Gastroesophageal sphincter (tissue), 4 donors: Measurements from ENCODE around the gene SCIN. TPM values are rescaled to one million over a fixed set of nuclear protein-coding genes. Genes with fewer than 3 reads are reported as not detected.

ENCODE experiments used
- ATAC-seq: fragments of 150-250 bp; one replicate; pipeline ENCODE4 v1.9.1; 2016; ENCODE audit warnings: mild to moderate bottlenecking, moderate library complexity
- H3K27ac ChIP-seq, 4 donors: fragments of 200-600 bp; sonication (generic) in 3 of 4; 1 replicate in 3 of 4; 2 replicates in 1 of 4; pipeline ENCODE4 v1.5.1; 2016 to 2019
- H3K27me3 ChIP-seq: fragments of 200-600 bp; sonication (generic); one replicate; pipeline ENCODE4 v1.5.1; 2019
- H3K36me3 ChIP-seq, 2 donors: fragments of 200-600 bp; sonication (generic); one replicate each; pipeline ENCODE4 v1.5.1; 2019; ENCODE audit warnings: control low read depth in 1 of 2
- H3K4me1 ChIP-seq, 3 donors: fragments of 200-600 bp; sonication (generic); 1 replicate in 2 of 3; 2 replicates in 1 of 3; pipeline ENCODE4 v1.5.1; 2016 to 2019; ENCODE audit warnings: control low read depth in 2 of 3
- H3K4me3 ChIP-seq, 2 donors: fragments of 200-600 bp; sonication (generic); one replicate each; pipeline ENCODE4 v1.5.1; 2019; ENCODE audit warnings: mild to moderate bottlenecking in 1 of 2, moderate library complexity in 1 of 2
- H3K9me3 ChIP-seq, 3 donors: fragments of 200-600 bp; sonication (generic); one replicate each; pipeline ENCODE4 v1.5.1; 2017 to 2019; ENCODE audit warnings: control low read depth in 2 of 3
- CTCF ChIP-seq, 4 experiments: fragments of 200-600 bp in 2 of 4; fragments of 450-650 bp in 2 of 4; sonication (generic) in 1 of 4; IDR thresholded peaks; one replicate each; pipeline ENCODE4 v1.5.1; 2017 to 2019; ENCODE audit warnings: antibody characterized with exemption in 4 of 4, mild to moderate bottlenecking in 2 of 4, moderate library complexity in 2 of 4
- EP300 ChIP-seq: sonication (generic); formaldehyde crosslinking; IDR thresholded peaks from one replicate; pipeline ENCODE4 v1.6.1; 2017; ENCODE audit warnings: antibody characterized with exemption, mild to moderate bottlenecking
- POLR2A ChIP-seq, 2 donors: fragments of 450-650 bp; IDR thresholded peaks; one replicate each; pipeline ENCODE4 v1.6.1; 2017; ENCODE audit warnings: antibody characterized with exemption in 2 of 2, mild to moderate bottlenecking in 2 of 2, moderate library complexity in 1 of 2
- POLR2AphosphoS5 ChIP-seq: sonication (generic); formaldehyde crosslinking; IDR thresholded peaks from one replicate; pipeline ENCODE4 v1.6.1; 2017; ENCODE audit warnings: antibody characterized with exemption
- WGBS, 2 donors: methylation state at CpG; one replicate each; pipeline ENCODE4 v1.1.5; 2018; ENCODE audit warnings: low coverage in 1 of 2; 5-methylcytosine and 5-hydroxymethylcytosine counted together
- total RNA-seq, 4 donors: library from RNA; depleted of rRNA; stranded (reverse); fragments of >200 nt; gene quantifications; one replicate each; pipeline ENCODE4 v1.1.0, GENCODE V29; 2016

Gene SCIN
- total RNA-seq, 4 donors from 2014 or later, result 0.62 to 5.8 (median 2.3) TPM

- no peaks in the 10 kb centered on the region for H3K9me3 ChIP-seq
- H3K4me1 ChIP-seq, result no peaks in the 10 kb centered on the region
- WGBS, 2 donors, result 80 to 84% methylated on average over 1 to 4 of the region's 4 CpGs
- no peaks in the 10 kb centered on the region for H3K27me3 ChIP-seq
- no peak for TF ChIP-seq POLR2A (IDR thresholded peaks at IDR 0.05)
- no peak overlapping the region for H3K27ac ChIP-seq
- H3K36me3 ChIP-seq, result no peaks in the 10 kb centered on the region
- no peak overlapping the region for H3K4me3 ChIP-seq
- ATAC-seq, result no peak
Measured at GRCh38 chr7:12531784-12532183, 38.7 kb upstream of the SCIN start.

- 73 to 90% methylated on average over 2 of the region's 2 CpGs for WGBS, 2 donors
- TF ChIP-seq POLR2AphosphoS5, result no peak
- TF ChIP-seq POLR2A (IDR thresholded peaks at IDR 0.05), result no peak
- TF ChIP-seq CTCF (IDR thresholded peaks at IDR 0.05), result no peak
- no peak for TF ChIP-seq EP300
- Histone ChIP-seq H3K4me1 (no peaks in the 10 kb centered on the region), H3K27me3 (no peaks in the 10 kb centered on the region), H3K27ac (no peak overlapping the region), H3K9me3 (no peaks in the 10 kb centered on the region), H3K4me3 (no peak overlapping the region), H3K36me3 (no peaks in the 10 kb centered on the region)
- no peak for ATAC-seq
Measured at GRCh38 chr7:12534046-12534445, 36.5 kb upstream of the SCIN start.

GRCh38 chr7:12539681-12540080, 30.8 kb upstream of the SCIN start:
- no peak for TF ChIP-seq POLR2A (IDR thresholded peaks at IDR 0.05)
- TF ChIP-seq EP300, result no peak
- TF ChIP-seq POLR2AphosphoS5, result no peak
- TF ChIP-seq CTCF (IDR thresholded peaks at IDR 0.05), result no peak
- no peak for ATAC-seq
- no peaks in the 10 kb centered on the region for H3K4me1 ChIP-seq
- H3K4me3 ChIP-seq, result no peak overlapping the region
- H3K27me3 ChIP-seq, result no peaks in the 10 kb centered on the region
- H3K36me3 ChIP-seq, result no peaks in the 10 kb centered on the region
- no peak overlapping the region for H3K27ac ChIP-seq
- no peaks in the 10 kb centered on the region for H3K9me3 ChIP-seq

GRCh38 chr7:12540850-12541249, 29.7 kb upstream of the SCIN start:
- no peak overlapping the region for H3K4me3 ChIP-seq
- H3K4me1 ChIP-seq, result no peaks in the 10 kb centered on the region
- H3K27ac ChIP-seq, result no peak overlapping the region
- no peaks in the 10 kb centered on the region for H3K36me3 ChIP-seq
- TF ChIP-seq POLR2AphosphoS5, result no peak
- TF ChIP-seq POLR2A (IDR thresholded peaks at IDR 0.05), result no peak
- TF ChIP-seq EP300, result no peak
- no peak for TF ChIP-seq CTCF (IDR thresholded peaks at IDR 0.05)
- WGBS, 2 donors, result 38 to 83% methylated on average over 1 of the region's 1 CpG
- no peaks in the 10 kb centered on the region for H3K9me3 ChIP-seq
- no peaks in the 10 kb centered on the region for H3K27me3 ChIP-seq
- ATAC-seq, result no peak

GRCh38 chr7:12543586-12543985, 26.9 kb upstream of the SCIN start:
- Histone ChIP-seq H3K9me3 (no peaks in the 10 kb centered on the region), H3K4me1 (no peaks in the 10 kb centered on the region), H3K27me3 (no peaks in the 10 kb centered on the region), H3K27ac (no peak overlapping the region), H3K36me3 (no peaks in the 10 kb centered on the region), H3K4me3 (no peak overlapping the region)
- TF ChIP-seq POLR2AphosphoS5 (no peak), EP300 (no peak), CTCF (IDR thresholded peaks at IDR 0.05) (no peak), POLR2A (IDR thresholded peaks at IDR 0.05) (no peak)
- WGBS, 2 donors, result 70 to 82% methylated on average over 4 of the region's 4 CpGs
- no peak for ATAC-seq

- no peak overlapping the region for H3K27ac ChIP-seq
- no peaks in the 10 kb centered on the region for H3K36me3 ChIP-seq
- H3K9me3 ChIP-seq, result no peaks in the 10 kb centered on the region
- no peak overlapping the region for H3K4me3 ChIP-seq
- no peaks in the 10 kb centered on the region for H3K27me3 ChIP-seq
- TF ChIP-seq POLR2AphosphoS5 (no peak), CTCF (IDR thresholded peaks at IDR 0.05) (no peak), EP300 (no peak), POLR2A (IDR thresholded peaks at IDR 0.05) (no peak)
- WGBS, 2 donors, result 65 to 84% methylated on average over 3 of the region's 3 CpGs
- no peaks in the 10 kb centered on the region for H3K4me1 ChIP-seq
- no peak for ATAC-seq
Measured at GRCh38 chr7:12549106-12549505, 21.4 kb upstream of the SCIN start.
